ENCODE data around the gene ZNF613.
"Not testable (repeated sequence)": the region's sequence is repeated elsewhere in the genome, so short reads cannot be mapped to it uniquely, and the experiment has no call there.

ZNF613 gene

DNA sequence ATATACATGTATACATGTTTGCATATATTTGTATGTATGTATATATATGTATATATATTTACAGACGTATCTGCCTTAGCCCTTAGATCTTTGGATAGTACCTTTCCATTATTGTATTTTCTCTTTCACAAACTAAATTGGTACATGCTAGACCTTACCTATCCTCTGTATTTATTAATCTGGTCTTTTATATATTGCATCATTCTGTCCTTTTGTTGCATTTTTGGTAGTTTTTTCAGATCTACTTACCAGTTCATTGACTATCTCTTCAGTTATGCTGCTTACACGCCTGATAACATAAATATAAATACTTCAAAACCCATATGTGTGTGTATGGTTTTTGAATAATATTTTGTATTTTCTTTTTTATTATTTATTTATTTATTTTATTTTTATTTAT, 11.7 kb downstream of the ZNF613 start:
- no peak for DNase-seq (ENCODE audit: low spot score)

DNA sequence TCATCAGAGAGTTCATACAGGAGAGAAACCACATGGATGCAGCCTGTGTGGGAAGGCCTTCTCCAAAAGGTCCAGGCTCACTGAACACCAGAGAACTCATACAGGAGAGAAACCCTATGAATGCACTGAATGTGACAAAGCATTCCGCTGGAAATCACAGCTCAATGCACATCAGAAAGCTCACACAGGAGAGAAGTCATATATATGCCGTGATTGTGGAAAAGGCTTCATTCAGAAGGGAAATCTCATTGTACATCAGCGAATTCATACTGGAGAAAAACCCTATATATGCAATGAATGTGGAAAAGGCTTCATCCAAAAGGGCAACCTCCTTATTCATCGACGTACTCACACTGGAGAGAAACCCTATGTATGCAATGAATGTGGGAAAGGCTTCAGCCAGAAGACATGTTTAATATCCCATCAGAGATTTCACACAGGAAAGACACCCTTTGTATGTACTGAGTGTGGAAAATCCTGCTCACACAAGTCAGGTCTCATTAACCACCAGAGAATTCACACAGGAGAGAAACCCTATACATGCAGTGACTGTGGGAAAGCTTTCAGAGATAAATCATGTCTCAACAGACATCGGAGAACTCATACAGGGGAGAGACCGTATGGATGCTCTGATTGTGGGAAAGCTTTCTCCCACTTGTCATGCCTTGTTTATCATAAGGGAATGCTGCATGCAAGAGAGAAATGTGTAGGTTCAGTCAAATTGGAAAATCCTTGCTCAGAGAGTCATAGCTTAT, 17.7 kb downstream of the ZNF613 start:
- no peak for DNase-seq (ENCODE audit: low spot score)

DNA sequence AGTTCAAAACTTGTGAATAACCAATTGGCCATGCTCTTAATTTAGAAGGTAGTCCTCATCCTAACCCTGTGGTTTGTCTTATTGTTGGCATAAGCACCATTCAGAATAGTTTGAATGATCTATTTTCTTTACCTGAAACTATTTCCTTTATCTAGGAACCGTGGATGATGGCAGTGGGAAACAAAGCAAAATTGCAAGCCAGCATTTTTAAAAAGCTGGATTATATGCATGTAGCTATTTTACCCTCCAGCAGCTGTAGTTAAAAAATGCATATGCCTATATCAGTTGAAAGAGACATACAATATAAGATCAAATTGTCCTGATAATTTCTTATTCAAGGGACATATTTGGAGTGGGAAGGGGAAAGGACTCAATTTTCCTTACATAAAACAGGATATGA, 19.3 kb downstream of the ZNF613 start:
- DNase-seq (ENCODE audit: low spot score): no peak

DNA sequence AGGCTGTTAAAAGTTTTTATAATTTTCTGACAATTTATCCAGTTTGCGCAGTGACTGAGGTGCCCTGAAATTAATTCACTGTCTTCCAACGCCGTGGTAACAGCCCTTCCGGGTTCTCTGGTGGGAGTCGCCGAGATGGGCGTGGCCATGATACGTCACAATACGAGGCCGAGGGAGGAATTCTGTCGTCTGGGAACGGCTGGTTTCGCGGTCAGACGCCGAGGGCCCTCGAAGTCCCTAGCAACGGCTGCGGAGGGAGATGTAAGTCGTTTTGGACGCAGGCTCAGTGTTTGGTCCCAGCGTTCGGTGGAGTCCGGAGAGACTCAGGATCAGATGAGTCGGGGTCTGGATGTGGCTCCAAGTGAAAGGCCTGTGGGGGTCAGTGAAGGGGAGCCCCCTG, 21.7 kb downstream of the ZNF613 start:
- DNase-seq (ENCODE audit: low spot score): peak; percentile 1

DNA sequence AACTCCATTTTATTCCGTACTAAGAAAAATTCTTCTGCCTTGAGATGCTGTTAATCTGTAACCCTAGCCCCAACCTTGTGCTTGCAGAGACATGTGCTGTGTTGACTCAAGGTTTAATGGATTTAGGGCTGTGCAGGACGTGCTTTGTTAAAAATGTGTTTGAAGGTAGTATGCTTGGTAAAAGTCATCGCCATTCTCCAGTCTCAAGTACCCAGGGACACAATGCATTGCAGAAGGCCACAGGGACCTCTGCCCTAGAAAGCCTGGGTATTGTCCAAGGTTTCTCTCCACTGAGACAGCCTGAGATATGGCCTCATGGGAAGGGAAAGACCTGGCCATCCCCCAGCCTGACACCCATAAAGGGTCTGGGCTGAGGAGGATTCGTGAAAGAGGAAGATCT, 30.6 kb downstream of the ZNF613 start:
- not testable (repeated sequence) for DNase-seq (ENCODE audit: low spot score)

DNA sequence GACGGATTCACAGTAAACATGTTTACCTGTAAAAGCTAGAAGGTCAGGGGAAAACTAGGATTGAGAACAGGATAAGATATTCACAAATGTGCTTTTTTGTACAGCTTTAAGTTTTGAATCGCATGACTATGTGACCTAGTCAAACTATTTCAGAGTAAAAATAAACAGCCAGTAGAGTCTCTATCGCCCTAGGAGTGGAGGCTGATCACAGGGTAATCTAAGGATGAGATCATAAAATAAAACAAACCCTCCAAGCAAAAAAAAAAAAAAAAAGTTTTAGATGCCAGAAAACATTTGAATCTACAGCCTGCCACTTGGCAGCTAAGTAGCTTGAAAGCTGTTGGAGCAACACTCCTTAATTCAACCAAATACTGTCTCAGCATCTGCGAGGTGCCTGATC, 32.5 kb downstream of the ZNF613 start:
- DNase-seq (ENCODE audit: low spot score): no peak

DNA sequence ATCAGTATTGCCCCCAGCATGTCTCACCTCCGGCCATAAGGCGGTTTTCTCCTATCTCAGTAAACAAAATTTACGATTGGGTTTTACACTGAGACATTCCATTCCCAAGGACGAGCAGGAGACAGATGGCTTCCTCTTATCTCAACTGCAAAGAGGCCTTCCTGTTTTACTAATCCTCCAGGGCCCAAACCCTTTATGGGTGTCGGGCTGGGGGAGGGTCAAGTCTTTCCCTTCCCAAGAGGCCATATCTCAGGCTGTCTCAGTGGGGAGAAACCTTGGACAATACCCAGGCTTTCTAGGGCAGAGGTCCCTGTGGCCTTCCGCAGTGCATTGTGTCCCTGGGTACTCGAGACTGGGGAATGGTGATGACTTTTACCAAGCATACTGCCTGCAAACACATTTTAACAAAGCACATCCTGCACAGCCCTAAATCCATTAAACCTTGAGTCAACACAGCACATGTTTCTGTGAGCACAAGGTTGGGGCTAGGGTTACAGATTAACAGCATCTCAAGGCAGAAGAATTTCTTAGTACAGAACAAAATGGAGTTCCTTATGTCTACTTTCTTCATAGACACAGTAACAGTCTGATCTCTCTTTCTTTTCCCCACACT, 33.5 kb downstream of the ZNF613 start:
- peak; percentile 43 for DNase-seq (ENCODE audit: low spot score)

DNA sequence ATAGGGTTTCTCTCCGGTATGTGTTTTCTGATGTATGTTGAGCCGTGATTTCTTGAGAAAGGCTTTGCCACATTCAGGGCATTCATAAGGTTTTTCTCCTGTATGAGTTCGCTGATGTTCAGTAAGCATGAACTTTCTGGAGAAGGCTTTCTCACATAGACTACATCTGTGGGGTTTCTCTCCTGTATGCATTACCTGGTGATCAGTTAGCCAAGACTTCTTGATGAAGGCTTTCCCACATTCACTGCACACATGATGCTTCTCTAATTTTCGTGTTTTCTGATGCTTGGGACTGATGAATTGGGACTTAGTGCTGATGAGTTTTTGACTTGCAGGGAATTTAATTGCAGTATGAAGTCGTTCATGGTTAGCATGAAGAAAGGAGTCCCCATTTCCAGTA, 38.3 kb downstream of the ZNF613 start:
- DNase-seq (ENCODE audit: low spot score): no peak

DNA sequence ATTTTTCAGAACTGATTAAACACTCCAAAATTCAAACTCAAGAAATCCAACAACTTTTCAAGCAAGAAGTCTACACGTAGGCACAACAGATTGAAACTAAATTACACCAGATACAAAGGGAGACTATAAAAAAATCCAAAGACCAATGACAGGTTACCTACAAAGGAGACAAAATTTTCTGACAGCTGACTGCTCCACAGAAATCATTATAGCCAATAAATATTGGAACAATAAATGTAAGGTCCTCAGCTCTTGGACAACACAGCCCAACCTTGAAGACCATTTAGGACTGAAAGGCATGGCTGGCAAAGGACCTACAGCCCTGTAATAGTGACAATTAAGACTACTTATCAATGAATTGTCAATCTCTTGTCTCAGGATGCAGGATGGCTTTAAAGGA, 43.4 kb downstream of the ZNF613 start:
- DNase-seq (ENCODE audit: low spot score): no peak

DNA sequence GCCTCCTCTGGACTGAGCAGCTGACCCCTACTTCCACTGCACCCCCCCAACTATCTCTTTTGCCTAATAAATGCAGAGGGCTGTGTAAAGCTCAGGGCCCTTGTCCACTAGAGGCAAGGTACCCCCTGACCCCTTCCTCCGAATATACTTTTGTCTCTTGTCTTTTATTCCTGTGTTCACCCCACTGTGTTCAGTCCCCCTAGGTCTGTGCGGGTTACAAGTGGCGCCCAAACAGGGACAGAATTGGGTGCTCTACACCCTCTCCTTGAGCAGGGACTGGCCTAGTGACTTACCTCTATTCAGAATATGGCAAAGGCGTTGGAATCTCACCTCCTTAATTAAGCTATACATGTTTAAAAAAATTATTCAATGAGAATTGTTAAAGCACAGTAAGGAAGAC, 44.4 kb downstream of the ZNF613 start:
- DNase-seq (ENCODE audit: low spot score): no peak

DNA sequence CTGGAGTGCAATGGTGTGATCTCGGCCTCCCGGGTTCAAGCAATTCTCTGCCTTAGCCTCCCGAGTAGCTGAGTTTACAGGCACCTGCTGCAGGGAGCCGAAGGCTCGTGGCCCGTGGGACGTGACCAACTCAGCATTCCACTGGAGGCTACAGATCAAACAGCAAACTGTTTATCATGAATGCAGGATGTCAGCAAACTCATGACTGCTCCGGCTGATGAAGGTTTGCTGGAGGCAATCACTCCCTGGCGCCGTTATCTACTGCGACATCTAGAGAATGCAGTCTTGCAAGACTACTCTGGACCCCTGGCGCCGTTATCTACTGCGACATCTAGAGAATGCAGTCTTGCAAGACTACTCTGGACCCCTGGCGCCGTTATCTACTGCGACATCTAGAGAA, 48.5 kb downstream of the ZNF613 start:
- DNase-seq (ENCODE audit: low spot score): peak; percentile 25

DNA sequence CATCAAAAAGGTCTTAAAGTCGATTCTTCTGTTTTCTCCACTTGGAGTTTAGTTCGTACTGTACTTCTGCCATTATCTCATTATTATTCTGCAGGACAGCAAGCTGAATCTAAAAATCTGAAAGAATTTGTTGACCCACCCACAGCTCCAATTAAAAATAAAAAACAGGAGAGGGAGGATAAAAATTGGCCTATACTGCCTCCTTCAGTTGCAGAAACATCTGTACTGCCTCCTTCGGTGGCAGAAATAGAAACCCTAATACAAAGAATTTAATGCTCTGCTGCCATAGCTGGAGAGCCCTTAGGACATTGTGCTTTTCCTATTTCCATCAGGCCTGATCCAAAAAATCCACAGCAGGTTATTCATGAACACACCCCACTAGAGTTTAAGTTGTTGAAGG, 49.6 kb downstream of the ZNF613 start:
- no peak for DNase-seq (ENCODE audit: low spot score)

DNA sequence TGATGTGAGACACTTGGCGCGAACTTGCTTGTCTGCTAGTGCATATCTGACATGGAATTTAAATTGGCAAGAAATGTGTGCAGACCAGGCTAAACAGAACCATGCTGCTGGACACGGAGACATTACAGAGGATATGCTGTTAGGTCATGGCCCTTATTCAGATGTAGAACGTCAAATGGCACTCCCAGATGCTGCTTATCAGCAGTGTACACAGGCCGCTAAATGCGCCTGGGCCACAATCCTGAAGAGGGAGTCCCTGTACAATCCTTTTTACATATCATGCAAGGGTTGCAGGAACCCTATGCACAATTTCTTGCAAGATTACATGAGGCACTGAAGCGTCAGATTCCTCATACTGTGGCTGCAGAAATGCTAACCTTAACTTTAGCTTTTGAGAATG, 50.1 kb downstream of the ZNF613 start:
- DNase-seq (ENCODE audit: low spot score): no peak

DNA sequence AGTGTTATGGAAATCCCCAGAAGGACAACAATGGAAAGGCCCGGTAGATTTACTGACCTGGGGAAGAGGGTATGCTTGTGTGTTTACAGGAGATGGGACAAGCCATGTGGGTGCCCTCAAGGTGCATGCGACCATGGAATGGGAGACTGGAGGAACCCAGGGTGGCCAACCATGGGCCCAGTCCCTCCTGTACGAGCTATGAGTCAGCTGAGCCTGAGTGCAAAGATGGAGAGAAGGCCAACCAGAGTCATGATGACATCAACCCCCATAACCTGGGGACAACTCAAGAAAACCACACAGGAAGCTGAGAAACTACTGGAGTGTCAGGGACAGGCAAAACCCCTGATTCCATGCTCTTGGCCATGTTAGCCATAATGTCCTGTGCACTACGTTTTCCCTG, 51.6 kb downstream of the ZNF613 start:
- DNase-seq (ENCODE audit: low spot score): no peak

DNA sequence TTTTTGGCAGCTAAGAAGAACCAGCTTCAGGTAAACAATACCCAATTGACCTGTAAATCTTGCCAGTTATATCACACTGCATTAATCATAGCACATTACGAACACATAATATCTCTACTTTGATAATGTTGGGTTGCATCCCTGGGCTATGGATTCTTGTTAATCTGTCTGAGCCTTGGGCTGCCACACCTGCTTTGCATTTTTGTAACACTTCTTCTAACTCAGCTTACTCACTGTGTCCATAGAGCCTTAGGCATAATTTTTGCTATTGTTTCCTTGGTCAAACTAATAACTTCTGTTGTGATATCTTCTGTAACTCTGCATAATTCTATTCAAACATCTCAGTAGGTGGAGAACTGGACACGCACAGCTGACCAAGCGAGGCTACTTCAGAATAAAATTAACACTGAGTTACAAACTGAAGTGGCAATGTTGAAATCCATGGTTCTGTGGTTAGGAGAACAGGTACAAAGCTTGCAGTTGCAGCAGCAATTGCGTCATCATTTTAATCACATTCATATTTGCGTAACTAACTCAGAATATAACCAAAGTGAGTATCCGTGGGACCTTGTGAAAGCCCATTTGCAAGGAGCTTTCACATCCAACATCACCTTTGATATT, 53.0 kb downstream of the ZNF613 start:
- DNase-seq (ENCODE audit: low spot score): no peak

DNA sequence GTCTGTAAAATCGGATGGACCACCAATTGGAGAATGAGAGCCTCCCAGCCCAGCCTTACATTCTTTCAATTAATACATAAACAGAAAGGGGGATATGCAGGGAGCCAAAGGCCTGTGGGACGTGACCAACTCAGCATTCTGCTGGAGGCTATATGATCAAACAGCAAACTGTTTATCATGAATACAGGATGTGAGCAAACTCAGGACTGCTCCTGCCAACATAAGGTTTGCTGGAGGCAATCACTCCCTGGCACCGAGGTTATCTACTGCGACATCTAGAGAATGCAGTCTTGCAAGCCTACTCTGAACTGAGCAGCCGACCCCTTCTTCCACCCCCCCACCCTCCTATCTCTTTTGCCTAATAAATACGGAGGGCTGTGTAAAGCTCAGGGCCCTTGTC, 53.7 kb downstream of the ZNF613 start:
- DNase-seq (ENCODE audit: low spot score): not testable (repeated sequence)

DNA sequence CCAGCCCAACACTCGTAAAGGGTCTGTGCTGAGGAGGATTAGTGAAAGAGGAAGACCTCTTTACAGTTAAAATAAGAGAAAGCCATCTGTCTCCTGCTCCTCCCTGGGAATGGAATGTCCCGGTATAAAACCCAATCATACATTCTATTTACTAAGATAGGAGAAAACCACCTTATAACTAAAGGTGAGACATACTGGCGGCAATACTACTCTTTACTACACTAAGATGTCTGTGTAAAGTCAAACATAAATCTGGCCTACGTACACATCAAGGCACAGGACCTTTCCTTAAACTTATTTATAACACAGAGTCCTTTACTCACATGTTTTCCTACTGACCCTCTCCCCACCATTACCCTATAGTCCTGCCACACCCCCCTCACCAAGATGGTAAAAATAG, 56.1 kb downstream of the ZNF613 start:
- DNase-seq (ENCODE audit: low spot score): no peak

DNA sequence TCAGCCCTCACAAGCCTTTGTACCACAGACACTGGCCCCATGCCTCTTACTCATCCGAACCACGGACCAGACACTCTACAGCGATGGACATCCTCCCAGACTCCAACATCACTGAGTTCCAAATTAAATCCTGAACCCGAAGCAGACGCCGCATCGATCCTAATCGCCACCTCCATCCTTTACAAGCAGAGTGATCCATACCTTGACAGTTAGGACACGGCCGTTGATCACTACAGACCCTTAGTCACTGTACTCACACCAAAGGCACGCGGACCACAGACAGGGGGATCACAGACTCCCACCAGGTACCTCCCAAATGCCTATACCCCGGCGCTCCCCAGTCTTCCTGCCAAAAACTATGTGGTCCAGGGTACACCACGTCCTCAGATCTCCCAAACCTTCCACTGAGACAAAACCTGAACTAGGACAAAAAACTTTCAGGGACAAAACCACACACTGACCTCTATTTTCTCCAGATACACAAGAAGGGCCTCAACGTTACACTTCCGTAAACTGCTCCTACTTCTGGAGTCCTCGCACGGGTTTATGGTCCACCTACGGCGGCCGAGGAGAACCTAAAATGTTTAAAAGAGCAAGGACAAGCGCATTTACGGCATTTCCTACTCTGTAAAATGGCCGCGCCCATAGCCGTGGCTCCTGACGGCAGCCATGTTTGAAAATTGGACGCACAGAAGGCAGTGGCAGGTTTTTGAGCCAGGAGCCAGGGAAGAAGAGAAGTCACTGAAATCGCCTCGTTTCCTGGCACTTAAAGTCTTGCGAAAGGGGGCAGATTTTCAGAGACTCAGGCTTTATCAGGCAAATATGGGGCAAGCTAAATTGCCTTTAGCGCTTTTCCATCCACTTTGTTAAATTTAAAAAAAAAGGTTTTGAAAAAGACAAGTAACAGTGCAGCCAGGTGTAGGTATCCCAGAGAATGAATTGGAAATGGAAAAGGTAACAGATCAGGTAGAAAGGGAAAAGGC, 59.3 kb downstream of the ZNF613 start, which contains the start of gene ZNF350:
ZNF350 (minus strand) TSS at position 532 of the 983 bp plus-strand sequence. CDS start 12,480 bp downstream, outside the sequence.
- DNase-seq (ENCODE audit: low spot score): peak; percentile 88

DNA sequence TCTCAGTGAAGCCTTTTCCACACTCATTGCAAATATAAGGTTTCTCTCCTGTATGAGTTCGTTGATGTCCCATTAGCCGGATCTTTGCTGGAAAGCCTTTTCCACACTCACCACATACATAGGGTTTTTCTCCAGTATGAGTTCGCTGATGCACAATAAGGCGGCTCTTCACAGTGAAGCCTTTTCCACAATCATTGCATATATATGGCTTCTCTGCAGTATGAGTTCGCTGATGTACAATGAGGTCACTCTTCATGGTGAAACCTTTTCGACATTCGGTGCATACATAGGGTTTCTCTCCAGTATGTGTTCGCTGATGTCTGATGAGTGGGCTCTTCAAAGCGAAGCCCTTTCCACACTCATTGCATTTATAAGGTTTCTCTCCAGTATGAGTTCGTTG, 66.2 kb downstream of the ZNF613 start:
- DNase-seq (ENCODE audit: low spot score): no peak

DNA sequence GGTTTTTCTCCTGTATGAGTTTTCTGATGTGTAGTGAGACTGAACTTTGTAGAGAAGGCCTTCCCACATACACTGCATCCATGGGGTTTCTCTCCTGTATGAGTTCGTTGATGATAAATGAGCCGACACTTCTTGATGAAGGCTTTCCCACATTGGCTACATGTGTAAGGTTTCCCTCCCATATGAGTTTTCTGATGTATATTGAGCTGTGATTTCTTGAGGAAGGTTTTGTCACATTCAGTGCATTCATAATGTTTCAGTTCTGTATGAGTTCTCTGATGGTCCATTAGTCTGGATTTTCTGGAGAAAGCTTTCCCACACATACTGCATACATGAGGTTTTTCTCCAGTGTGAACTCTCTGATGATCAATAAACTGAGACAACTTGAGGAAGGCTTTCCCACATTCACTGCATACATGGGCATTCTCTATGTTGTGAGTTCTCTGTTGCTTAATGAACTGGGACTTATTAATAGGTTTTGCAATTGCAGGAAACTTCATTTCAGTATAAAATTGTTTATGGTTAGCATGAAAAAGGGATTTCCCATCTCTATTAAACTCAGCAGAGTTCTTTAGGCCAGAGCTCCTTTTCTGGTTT, 66.9 kb downstream of the ZNF613 start:
- DNase-seq (ENCODE audit: low spot score): no peak

All from SK-N-DZ (cell line).